Smooth muscle cell (in vitro differentiated cells): ENCODE results near the gene KCNV2. TPM values are rescaled to one million over a fixed set of nuclear protein-coding genes. Genes with fewer than 3 reads are reported as not detected.

Source experiments
- DNase-seq: peaks from one replicate; lab custom pipeline; 2025; ENCODE audit not compliant: unreplicated experiment; lab: John Stamatoyannopoulos, UW
- H2AFZ ChIP-seq: fragments of 200-600 bp; sonication (generic); 2 replicates; pipeline ENCODE4 v1.6.0; 2016; ENCODE audit warnings: antibody characterized with exemption, low read depth, mild to moderate bottlenecking
- H3F3A ChIP-seq: fragments of 200-600 bp; sonication (generic); 2 replicates; pipeline ENCODE4 v1.6.0; 2017; ENCODE audit warnings: antibody characterized with exemption, low read depth
- H3K27ac ChIP-seq: fragments of 200-600 bp; sonication (generic); 2 replicates; pipeline ENCODE4 v1.5.1; 2016; ENCODE audit warnings: low read depth, mild to moderate bottlenecking
- H3K27me3 ChIP-seq: fragments of 200-600 bp; sonication (generic); 2 replicates; pipeline ENCODE4 v1.6.1; 2016; ENCODE audit warnings: low read depth, mild to moderate bottlenecking
- H3K36me3 ChIP-seq: fragments of 200-600 bp; sonication (generic); 2 replicates; pipeline ENCODE4 v1.5.1; 2016; ENCODE audit warnings: low read depth
- H3K4me1 ChIP-seq: fragments of 200-600 bp; sonication (generic); 2 replicates; pipeline ENCODE4 v1.5.1; 2016; ENCODE audit warnings: low read depth
- H3K4me2 ChIP-seq: fragments of 200-600 bp; sonication (generic); 2 replicates; pipeline ENCODE4 v1.6.0; 2016; ENCODE audit warnings: mild to moderate bottlenecking
- H3K4me3 ChIP-seq: fragments of 200-600 bp; sonication (generic); 2 replicates; pipeline ENCODE4 v1.5.1; 2016; ENCODE audit warnings: mild to moderate bottlenecking
- H3K79me2 ChIP-seq: fragments of 200-600 bp; sonication (generic); 2 replicates; pipeline ENCODE4 v1.6.0; 2016; ENCODE audit warnings: low read depth, mild to moderate bottlenecking
- H3K9ac ChIP-seq: fragments of 200-600 bp; sonication (generic); 2 replicates; pipeline ENCODE4 v1.6.0; 2016; ENCODE audit warnings: low read depth
- H3K9me3 ChIP-seq: fragments of 200-600 bp; sonication (generic); replicated peaks from 2 replicates; pipeline ENCODE4 v1.5.1; 2016; ENCODE audit warnings: low read depth
- H4K20me1 ChIP-seq: fragments of 200-600 bp; sonication (generic); 2 replicates; pipeline ENCODE4 v1.6.0; 2016; ENCODE audit warnings: low read depth
- whole genome bisulfite sequencing: methylation state at CpG from one replicate; pipeline ENCODE4 v1.1.7; 2016; ENCODE audit warnings: low lambda C conversion rate; 5-methylcytosine and 5-hydroxymethylcytosine counted together
- polyA plus RNA-seq: library from polyadenylated mRNA; unstranded; fragments of >200 nt; fragmentation: Nextera tagmentation; extraction: Ambion mirVana; gene quantifications from 2 replicates; pipeline ENCODE4 v1.2.1, GENCODE V29; 2016
- total RNA-seq: library from RNA; depleted of rRNA; stranded (reverse); fragments of >200 nt; gene quantifications from 2 replicates; pipeline ENCODE4 v1.2.3, GENCODE V29; 2014
- TF ChIP-seq, protein P1 (sequence below): fragments of 200-600 bp; sonication (generic); IDR thresholded peaks from 2 replicates; pipeline ENCODE4 v1.5.1; 2017; ENCODE audit warnings: borderline replicate concordance, mild to moderate bottlenecking, antibody characterized with exemption; ENCODE audit not compliant: insufficient read depth, poor library complexity, severe bottlenecking

The KCNV2 gene
- total and polyA plus RNA-seq, 2 experiments from 2014 or later: not detected

DNA sequence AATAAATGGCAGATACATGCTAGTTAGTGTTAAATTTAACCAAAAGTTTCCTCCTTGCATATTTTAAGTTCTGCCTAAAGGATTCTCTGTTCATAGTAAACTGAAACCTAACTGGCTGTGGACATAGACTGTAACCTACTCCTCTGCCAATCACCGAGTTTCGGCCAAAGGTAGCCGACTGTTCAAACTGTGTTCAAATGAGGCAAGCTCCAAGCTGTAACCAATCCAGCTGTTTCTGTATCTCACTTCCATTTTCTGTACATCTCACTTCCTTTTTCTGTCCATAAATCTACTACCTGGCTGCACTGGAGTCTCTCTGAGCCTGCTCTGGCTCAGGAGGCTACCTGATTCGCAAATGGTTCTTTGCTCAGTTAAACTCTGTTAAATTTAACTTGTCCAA, 44.1 kb downstream of the KCNV2 start:
- H3K27ac ChIP-seq: no peak overlapping the region
- H4K20me1 ChIP-seq: no peaks in the 10 kb centered on the region
- H3K4me2 ChIP-seq: no peak overlapping the region
- no peak overlapping the region for H3K4me3 ChIP-seq
- H3F3A ChIP-seq: no peaks in the 10 kb centered on the region
- H2AFZ ChIP-seq: no peak overlapping the region
- WGBS: 97% methylated on average over 4 of the region's 4 CpGs
- no peaks in the 10 kb centered on the region for H3K9me3 ChIP-seq
- no peaks in the 10 kb centered on the region for H3K36me3 ChIP-seq
- no peak for DNase-seq
- H3K4me1 ChIP-seq: no peaks in the 10 kb centered on the region
- no peak overlapping the region for H3K9ac ChIP-seq
- H3K27me3 ChIP-seq: no peaks in the 10 kb centered on the region
- H3K79me2 ChIP-seq: no peaks in the 10 kb centered on the region
- TF ChIP-seq, protein P1, sequence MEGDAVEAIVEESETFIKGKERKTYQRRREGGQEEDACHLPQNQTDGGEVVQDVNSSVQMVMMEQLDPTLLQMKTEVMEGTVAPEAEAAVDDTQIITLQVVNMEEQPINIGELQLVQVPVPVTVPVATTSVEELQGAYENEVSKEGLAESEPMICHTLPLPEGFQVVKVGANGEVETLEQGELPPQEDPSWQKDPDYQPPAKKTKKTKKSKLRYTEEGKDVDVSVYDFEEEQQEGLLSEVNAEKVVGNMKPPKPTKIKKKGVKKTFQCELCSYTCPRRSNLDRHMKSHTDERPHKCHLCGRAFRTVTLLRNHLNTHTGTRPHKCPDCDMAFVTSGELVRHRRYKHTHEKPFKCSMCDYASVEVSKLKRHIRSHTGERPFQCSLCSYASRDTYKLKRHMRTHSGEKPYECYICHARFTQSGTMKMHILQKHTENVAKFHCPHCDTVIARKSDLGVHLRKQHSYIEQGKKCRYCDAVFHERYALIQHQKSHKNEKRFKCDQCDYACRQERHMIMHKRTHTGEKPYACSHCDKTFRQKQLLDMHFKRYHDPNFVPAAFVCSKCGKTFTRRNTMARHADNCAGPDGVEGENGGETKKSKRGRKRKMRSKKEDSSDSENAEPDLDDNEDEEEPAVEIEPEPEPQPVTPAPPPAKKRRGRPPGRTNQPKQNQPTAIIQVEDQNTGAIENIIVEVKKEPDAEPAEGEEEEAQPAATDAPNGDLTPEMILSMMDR: no peak

DNA sequence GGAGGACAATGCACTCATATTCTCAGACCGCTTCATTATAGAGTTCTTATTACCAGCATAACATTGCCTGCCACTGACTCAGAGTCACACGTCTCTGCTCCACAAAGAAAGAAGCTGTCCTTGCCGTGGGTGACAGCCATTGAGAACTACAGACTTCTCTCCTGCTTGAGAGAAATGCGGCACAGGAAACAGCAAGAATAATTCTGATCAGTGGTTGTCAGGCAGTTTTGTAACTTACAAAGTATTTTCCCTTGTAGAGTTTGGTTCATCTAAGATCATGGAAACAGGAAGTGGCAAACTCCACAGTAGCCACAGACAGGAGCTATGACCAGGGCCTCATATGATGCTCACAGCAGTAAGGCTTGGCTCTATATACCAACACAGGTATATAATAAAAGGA, 47.0 kb downstream of the KCNV2 start:
- no peak overlapping the region for H3K4me2 ChIP-seq
- H3K4me1 ChIP-seq: no peaks in the 10 kb centered on the region
- TF ChIP-seq, protein P1: no peak
- H3K27ac ChIP-seq: peak overlapping the region; percentile 22
- H3K4me3 ChIP-seq: no peak overlapping the region
- H3K36me3 ChIP-seq: no peaks in the 10 kb centered on the region
- 87% methylated on average over 4 of the region's 4 CpGs for WGBS
- H2AFZ ChIP-seq: no peak overlapping the region
- DNase-seq: no peak
- H3K9ac ChIP-seq: no peak overlapping the region
- no peaks in the 10 kb centered on the region for H3K9me3 ChIP-seq
- H4K20me1 ChIP-seq: no peaks in the 10 kb centered on the region
- H3K79me2 ChIP-seq: no peaks in the 10 kb centered on the region
- no peaks in the 10 kb centered on the region for H3K27me3 ChIP-seq
- H3F3A ChIP-seq: no peaks in the 10 kb centered on the region

DNA sequence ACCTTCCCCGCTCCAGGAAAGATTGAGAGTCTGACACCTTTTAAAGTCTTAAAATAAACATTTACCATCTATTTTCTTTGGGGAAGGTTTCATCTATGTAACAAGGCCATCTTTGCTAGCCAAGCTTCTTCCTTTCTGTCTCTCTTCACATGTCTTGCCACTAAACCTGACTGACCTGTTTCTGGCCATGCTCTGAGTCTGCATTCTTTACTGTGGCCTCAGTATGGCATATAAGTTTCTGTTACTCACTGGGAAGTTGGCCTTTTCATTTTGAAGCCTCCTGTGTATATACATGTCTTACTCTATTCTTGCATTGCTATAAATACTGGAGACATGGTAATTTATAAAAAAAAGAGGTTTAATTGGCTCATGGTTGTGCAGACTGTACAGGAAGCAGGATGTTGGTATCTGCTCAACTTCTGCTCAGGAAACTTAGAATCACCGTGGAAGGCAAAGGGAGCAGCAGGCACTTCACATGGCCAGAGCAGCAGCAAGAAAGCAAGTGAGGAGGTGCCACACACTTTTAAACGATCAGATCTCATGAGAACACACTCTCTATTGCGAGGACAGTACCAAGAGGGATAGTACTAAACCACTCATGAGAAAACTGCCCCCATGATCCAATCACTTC, 48.1 kb downstream of the KCNV2 start:
- H3K27ac ChIP-seq: peak overlapping the region; percentile 3
- H3K79me2 ChIP-seq: no peaks in the 10 kb centered on the region
- H3K9me3 ChIP-seq: no peaks in the 10 kb centered on the region
- no peaks in the 10 kb centered on the region for H4K20me1 ChIP-seq
- no peak overlapping the region for H3K4me2 ChIP-seq
- H3K4me1 ChIP-seq: no peaks in the 10 kb centered on the region
- H3F3A ChIP-seq: no peaks in the 10 kb centered on the region
- no peak overlapping the region for H2AFZ ChIP-seq
- 69% methylated on average over 4 of the region's 4 CpGs for WGBS
- H3K36me3 ChIP-seq: peaks cover 8% of the 10 kb centered on the region
- no peak overlapping the region for H3K9ac ChIP-seq
- H3K27me3 ChIP-seq: no peaks in the 10 kb centered on the region
- H3K4me3 ChIP-seq: no peak overlapping the region
- DNase-seq: no peak
- TF ChIP-seq, protein P1: no peak
